HG03039 (cell line): ENCODE results near the gene CLCF1.
A peak's percentile ranks its signal among the peaks of the same experiment; 100 is the strongest.

Experiments used
- ATAC-seq: cut with Tn5 transposase; IDR thresholded peaks from one replicate; pipeline ENCODE4 v1.9.1; 2021; ENCODE audit warnings: mild to moderate bottlenecking, moderate library complexity; ENCODE audit not compliant: unreplicated experiment

The CLCF1 gene

GRCh38 chr11:67364169-67364568 is 9.2 kb downstream of the CLCF1 start:
- ATAC-seq: no peak

- ATAC-seq: no peak
These were observed 15.3 kb downstream of the CLCF1 start for GRCh38 chr11:67357831-67358670.

- no peak for ATAC-seq
These were observed 16.4 kb downstream of the CLCF1 start for GRCh38 chr11:67356864-67357561.

GRCh38 chr11:67356387-67356863 is 17.0 kb downstream of the CLCF1 start:
- no peak for ATAC-seq

GRCh38 chr11:67355794-67356386 is 17.5 kb downstream of the CLCF1 start:
- ATAC-seq: no peak

GRCh38 chr11:67355023-67355793 is 18.2 kb downstream of the CLCF1 start:
- ATAC-seq: no peak

GRCh38 chr11:67354075-67355022 is 19.0 kb downstream of the CLCF1 start:
- no peak for ATAC-seq

GRCh38 chr11:67353317-67354074 is 19.9 kb downstream of the CLCF1 start, which contains the start of gene POLD4:
TSS of gene POLD4 (minus strand) at chr11:67353546. CDS start at chr11:67353399, 147 bp downstream.
- ATAC-seq: peak; percentile 70

- peak; percentile 15 for ATAC-seq
These were observed 20.7 kb downstream of the CLCF1 start for GRCh38 chr11:67352546-67353316.

- ATAC-seq: no peak
These were observed 22.0 kb downstream of the CLCF1 start for GRCh38 chr11:67351275-67352005.

GRCh38 chr11:67349928-67350465 is 23.4 kb downstream of the CLCF1 start:
- no peak for ATAC-seq

- no peak for ATAC-seq
These were observed 23.9 kb downstream of the CLCF1 start for GRCh38 chr11:67349457-67349856.

GRCh38 chr11:67349036-67349435 is 24.4 kb downstream of the CLCF1 start:
- no peak for ATAC-seq

- ATAC-seq: no peak
These were observed 25.2 kb downstream of the CLCF1 start for GRCh38 chr11:67347964-67348749.

GRCh38 chr11:67345920-67346819 is 27.2 kb downstream of the CLCF1 start:
- no peak for ATAC-seq
